Skeletal muscle cell (primary cell): ENCODE measurements around the gene RPTOR.
"Not testable (repeated sequence)": the region's sequence is repeated elsewhere in the genome, so short reads cannot be mapped to it uniquely, and the experiment has no call there.

Source experiments
- DNase-seq: peaks from one replicate; pipeline ENCODE4 v3.0.0-alpha.2; 2010; ENCODE audit warnings: low read depth
- H3K4me3 ChIP-seq: 2 replicates; pipeline ENCODE4 v1.5.1; 2011; ENCODE audit warnings: low read depth, mild to moderate bottlenecking, control low read depth, low read length, moderate library complexity

Gene RPTOR

DNA sequence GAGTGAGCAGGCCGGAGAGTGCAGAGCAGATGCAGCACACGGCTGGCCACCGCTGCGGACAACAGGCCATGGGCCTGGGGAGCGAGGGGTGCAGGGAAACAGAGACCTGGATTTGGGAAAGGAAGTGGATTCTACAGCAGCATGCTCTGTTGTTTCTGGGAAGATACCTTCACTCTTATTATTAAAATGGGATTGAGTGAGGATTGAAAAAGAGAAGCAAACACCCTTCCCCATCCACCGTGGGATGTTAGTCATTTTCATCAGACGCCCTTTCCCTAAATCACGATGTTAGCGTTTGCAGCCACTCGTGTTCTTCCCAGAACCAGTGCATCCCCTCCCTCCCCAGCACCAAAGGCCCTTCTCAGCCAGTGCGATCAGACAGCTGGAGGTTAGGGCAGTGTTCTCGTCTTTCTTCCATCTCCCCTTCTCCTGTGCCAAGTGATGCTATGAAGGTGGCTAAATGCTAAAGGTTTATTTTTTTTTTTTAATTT is 250.5 kb downstream of the RPTOR start:
- no peak overlapping the region for H3K4me3 ChIP-seq

DNA sequence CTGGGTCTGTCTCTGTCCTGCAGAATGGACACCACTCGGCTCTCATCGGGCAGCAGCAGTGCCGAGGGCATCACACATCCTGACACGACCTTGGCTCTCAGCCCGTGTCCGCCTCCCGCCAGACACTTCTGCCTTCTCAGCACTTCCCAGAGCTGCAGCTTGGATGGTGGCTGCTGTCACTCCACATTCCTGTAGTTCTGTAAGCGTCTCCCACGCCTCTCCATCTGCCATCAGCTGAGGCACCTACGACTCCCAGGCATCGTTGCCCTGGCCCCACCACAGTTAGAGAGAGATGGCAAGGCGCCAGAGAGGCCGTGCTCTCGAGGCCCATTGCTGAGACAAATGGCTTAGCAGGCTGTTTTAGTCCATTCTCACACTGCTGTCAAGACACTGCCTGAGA is 251.1 kb downstream of the RPTOR start:
- DNase-seq: no peak
- H3K4me3 ChIP-seq: no peak overlapping the region

More for the DNA sequence above, 250.5 kb downstream of the RPTOR start:
- DNase-seq: no peak

DNA sequence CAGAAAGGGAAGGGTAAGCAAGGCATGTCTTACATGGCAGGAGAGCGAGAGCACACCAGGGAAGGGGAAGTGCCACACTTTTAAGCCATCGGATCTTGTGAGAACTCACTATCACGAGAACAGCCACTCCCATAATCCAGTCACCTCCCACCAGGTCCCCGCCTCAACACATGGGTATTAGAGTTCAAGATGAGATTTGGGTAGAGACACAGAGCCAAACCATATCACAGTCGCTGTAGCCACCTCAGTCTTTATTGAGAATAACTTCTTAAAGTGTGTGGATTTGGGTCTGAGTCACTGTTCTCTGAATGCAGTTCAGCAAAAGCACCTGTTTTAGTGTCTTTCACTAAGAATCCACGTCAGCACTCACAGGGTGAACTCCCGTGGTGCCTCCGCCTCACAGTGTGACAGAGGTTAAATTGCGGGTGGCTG is 251.8 kb downstream of the RPTOR start:
- H3K4me3 ChIP-seq: no peak overlapping the region
- no peak for DNase-seq

DNA sequence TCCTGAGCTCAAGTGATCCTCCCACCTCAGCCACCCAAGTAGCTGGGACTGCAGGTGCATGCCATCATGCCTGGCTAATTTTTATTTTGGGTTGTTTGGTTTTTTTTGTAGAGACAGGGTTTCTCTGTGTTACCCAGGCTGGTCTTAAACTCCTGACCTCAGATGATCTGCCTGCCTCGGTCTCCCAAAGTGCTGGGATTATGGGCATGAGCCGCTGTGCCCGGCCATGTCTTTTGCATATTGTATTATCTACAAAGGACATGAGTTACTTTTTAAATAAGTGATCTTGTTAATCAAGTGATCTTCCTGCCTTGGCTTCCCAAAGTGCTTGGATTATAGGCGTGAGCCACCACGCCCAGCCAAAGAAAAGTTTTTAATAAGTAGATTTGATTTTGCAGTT is 252.6 kb downstream of the RPTOR start:
- not testable (repeated sequence) for H3K4me3 ChIP-seq, DNase-seq

DNA sequence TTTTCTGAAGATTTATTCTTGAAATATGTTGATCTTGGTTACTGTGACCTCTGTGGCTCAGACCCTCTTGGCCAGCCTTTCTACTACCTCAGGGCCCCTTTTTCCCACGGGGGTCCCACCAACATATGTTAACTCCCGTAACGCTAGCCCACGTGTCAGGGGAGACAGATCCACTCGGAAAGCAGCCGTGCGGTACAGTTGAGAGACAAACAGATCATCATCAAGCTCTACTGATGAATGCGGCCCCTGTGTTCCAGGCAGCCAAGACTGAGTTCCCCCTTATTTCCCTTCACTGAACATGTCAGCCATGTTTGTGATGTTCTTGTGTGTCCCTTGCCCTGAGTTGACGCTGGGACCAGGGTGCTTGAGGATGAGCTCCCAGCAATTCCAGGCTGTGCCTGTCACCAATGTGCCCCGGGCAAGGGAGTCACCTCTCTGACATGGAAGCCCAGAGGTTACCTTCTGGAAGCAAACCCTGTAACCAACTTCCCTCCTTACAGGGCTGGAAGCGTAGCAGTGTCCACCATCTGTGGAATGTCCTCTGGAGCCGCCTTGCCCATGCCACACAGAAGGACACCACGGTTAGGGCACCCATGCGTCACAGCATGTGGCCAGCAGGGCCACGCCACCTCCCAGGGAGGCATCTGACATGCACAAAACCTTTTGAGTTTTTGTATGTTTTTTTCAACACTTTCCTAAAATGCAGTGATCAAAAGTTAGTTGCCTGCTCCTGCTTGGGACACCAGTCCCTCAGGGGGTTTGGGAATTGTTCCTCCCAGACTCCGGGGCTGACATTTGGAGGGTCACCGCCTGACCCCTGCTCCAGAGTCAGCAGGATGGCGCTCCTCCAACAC is 253.3 kb downstream of the RPTOR start:
- no peak for DNase-seq
- no peak overlapping the region for H3K4me3 ChIP-seq

DNA sequence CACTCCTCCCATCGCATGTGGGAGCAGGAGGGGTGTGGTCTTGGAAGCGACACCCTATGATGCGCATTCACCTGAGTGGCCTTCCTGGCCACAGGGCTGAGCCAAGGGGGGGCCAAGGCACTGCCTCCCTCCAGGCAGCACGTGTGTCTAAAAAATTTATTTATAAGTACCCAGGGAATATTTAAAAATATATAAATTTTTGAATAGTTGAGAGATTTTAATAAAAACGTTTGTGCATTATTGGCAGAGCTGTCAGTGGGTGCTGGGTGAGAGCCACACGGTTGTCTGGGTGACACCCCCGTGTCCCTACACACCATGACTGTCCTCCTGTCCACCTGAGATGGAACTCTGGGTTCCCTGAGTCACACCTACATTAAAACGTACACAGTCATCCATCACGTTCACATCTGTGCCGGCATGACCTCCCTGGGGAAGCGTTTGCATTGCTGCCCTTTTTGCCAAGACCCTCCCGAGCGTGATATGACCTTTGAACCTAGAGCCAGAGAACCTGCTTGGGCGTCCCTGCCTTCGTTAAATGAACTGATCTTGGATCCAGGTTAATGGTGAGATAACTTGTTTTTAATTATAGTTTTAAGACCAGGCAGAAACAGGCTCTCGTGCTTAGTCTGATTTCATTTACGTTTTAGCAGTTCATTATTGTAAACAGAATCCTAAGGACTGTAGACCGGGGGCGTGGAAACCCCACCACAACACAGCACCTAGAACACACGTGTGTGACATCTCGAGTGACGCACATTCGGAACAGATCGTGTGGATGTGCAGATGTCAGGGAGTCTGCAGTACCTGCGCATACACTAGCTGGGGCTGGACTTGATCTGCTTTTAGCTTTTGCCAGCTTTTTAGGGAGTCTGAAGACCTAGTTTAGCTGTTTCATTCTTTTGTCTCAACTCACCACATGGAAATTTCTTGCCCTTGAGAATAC is 254.2 kb downstream of the RPTOR start:
- no peak for DNase-seq
- H3K4me3 ChIP-seq: no peak overlapping the region

DNA sequence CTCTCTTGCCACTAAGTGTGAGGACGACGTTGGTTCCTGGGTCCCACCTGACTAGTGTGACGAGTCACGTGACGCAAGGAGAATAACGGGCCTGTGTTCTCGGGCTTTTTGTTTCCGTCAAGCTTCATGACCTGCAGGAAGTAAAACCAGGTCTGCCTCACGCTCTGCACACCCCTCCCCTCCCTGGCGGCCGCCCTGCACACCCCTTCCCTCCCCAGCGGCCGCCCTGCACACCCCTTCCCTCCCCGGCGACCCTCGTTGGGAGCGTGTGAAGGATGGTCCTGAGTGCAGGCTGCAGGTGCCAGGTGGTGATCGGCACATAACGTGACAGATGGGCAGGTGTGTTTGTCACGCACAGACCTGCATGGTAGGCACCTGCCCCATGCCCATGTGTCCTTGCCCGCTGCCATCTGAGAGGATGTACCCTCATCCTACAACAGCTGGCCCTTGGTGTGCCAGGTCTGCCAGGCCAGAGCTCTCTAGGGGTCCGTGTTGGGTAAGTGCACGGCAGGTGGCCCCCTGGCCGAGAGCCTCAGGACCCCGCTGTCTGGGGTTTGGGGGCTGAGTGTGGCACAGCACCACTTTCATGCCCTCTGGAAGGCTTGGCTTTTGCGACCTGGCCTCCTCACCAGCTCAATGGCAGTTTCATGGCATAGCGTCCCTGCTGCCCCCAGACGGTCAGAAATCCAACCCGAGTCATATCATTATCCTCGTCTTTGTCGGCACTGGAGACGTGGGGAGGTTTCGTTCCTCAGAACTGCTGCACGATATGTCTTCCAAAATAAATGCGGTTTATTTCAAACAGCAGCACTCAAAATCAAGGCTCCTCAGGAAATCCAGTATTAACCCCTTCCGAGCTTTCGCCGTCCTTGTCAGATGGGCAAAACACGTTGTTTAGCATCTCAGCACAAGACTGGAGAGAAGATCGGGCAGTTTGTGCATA is 255.2 kb downstream of the RPTOR start:
- no peak overlapping the region for H3K4me3 ChIP-seq

DNA sequence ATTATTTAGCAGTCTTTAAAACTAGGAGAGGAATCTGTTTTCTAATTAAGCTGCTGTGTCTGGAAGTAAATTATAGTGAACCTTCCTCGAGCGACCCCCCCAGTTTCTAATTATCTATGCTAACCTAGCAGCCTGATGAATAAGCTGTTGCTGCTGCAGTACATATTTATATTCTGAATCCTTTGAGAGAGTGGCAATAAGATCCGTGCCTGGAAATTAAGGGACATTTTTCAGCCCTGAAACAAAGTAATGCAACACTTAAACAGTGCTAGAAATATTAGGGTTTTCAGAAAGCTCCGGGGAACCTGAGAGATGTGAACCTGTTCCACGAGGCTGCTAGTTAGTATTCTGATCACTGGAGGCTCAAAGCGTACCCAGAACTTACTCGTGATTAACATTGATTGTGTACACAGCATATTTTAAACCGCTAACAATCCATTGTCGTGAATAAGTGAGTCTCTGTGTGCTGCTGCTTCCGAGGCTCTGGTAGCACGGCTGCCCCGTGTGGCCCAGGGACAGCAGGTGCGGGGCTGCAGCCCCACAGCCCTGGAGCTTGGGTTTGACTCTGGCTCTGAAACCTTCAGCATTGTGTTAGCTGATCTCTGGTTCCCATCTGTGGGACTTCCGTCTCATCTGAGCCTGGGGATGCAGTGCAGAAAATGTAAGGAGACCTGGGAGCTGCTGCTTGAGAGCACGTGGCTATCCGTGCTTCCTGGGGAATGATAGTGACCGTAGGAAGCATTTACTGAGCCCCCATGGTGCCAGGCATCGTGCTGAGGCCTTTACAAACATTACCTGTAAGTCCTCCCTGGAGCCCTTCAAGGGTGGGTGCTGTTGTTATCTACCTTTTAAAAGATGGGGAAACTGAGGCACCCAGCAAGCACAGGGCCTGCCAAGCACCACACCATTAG is 256.1 kb downstream of the RPTOR start:
- no peak overlapping the region for H3K4me3 ChIP-seq
- no peak for DNase-seq

More for the DNA sequence above, 255.2 kb downstream of the RPTOR start:
- no peak for DNase-seq

DNA sequence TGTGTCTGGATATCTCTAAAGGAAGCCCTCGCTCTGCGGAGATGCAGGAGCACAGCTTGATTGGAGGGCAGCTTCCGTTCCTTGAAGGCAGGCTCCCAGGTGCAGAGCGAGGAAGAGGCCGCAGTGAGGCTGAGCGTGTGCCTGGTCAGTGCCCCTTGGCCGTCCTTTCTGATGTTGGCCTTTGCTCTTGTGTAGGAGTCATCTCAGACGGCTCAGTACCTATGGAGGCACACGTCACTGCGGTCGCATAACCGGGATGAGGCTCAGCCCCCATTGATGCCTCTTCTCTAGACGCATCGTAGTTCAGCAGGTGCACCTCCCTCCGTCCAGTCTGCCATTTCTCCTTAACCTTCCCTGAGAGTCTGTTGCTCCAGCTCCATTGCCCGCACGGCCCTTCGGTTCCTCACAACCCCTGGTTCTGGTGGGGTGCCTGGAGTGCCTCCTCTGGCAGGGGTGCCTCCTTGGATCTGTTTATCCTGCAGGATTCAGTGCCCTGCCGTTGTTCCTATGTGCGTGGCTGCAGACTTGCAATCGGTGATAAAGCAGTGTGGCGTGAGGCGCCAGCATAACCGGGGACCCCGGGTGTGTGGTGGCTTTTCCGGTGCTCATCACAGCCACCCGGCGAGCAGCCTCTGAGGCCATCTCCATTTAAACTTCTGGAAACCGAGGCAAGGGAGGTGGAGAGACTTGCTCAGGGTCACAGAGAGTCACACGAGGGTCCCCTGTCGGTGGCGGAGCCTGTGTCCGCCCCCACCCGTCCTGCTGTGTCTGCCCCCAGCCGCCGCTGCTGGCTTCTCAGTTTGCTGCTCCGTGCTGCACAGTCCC is 258.2 kb downstream of the RPTOR start:
- no peak overlapping the region for H3K4me3 ChIP-seq
- no peak for DNase-seq

DNA sequence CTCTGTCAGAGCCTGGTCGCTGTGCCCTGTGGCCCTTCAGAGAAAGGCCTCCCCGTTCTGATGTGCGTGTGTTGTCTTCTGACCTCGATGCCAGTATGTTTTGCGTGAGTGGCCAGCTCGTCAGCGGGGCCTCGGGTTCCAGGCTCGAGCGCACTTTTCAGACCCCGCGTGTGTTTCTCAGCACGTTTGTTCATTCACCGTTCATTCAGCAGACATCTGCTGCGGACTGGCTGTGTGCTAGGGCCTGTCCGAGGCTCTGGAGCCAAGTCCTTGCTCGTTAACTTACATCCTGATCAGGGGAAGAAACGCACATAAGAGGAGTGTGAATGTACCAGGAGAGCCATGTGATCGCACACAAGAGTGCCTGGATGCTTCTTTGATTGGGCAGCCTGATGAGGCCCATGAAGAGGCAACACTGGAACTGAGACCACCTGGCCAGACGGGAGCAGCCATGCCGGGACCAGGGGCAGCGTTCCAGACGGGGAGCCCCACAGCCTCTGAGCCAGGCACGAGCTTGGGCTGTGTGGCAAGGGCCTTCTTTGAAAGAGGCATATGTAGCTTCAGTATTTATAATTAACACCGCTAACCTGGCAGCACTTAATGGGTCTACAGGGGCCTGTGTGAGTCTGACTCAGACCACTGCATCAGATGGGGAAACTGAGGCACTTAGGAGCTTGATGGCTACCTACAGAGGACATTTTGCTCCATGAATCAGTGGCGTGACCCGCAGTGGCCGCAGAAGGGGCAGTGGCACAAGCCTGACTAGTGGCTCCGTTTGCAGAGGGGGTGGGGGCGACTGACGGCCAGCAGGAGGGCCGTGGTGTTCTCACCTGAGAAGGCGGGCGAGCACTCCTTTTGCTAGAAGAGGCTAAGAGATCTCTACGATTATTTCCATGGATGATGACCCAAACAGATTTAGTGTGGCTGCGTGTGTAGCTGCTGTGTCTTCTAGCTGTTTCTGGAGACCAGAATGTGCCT is 259.1 kb downstream of the RPTOR start:
- H3K4me3 ChIP-seq: no peak overlapping the region
- no peak for DNase-seq

DNA sequence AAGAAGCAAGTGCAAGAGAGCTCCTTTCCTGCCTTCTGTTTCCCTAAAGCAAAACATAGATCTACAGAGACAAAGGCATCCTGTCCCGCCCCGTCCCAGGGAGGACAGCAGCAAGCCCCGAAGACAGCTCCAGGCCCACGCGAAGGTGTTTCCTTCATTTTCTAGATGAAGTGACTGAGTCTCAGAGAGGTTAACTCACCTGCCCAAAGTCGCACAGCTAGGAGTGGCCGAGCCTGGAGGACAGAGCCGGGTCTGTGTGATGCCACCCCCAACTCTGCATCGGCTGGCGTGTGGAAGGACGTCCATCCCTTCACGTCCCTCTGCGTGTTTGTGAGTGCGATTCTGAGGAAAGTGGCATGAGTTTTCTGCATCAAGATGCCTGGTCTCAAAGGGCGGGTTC is 259.8 kb downstream of the RPTOR start:
- H3K4me3 ChIP-seq: no peak overlapping the region
- DNase-seq: no peak

DNA sequence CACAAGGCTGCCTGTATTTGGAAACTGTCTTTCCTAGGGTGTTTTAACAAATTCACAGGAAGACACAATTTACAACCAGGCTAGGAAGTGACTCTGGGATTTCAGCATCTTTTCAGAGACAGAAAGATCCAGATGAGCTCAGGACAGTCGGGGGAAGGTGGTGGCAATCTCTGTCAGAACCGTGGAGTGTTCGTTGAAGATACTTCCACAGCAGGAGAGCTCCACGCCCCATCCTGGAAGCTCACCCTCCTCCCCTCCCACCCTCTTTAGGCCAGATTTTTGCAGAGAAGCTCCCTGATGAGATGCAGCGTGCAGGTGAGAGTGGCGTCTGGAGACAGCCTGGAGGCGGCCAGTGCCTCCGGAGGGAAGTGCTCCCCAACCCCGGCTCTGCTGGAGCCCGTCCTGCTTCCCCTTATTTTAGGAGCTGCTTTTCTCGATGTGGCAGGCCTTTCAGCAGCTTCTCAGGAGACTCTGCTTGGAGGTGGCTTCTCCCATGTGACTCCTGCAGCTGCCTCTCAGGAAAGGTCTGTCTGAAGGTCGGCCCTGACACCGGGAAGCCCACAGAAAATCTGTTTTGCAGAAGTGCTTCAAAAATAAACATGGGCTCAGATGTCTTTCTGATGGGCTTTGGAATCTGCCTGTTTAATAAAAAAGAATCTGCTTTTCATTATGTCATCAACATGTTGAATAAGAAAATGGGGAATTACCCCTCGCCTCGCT is 260.6 kb downstream of the RPTOR start:
- H3K4me3 ChIP-seq: no peak overlapping the region
- no peak for DNase-seq

DNA sequence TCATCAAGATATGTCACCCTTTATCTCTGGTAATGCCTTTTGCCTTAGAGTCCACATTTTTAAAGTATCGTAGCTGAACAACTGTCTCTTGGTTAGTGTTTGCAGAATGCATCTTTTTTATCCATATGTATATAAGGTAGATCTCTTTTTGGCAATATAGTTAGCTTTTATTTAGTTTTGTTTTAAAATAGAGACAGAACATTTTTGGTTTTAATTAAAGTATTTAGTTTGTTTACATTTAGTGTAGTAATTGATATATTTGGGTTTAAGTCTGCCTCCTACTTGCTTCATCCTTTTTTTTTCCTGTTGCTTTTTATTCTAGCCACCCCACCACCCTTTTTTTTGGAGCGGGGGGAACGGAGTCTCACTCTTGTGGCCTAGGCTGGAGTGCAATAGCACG is 262.4 kb downstream of the RPTOR start:
- no peak for DNase-seq

DNA sequence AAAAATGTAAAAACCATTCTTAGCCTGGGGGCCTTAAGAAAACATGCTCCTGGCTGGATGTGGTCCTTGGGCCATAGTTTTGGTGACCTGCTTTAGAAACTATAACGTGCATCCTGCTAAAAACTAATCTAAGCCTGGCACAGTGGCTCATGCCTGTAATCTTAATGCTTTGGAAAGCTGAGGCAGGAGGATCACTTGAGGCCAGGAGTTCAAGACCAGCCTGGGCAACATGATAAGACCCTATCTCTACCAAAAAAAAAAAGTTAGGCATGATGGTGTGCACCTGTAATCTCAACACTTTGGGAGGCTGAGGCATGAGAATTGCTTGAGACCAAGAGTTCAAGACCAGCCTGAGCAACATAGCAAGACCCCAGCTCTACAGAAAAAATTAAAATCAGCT is 263.2 kb downstream of the RPTOR start:
- no peak overlapping the region for H3K4me3 ChIP-seq
- DNase-seq: no peak

More for the DNA sequence above, 262.4 kb downstream of the RPTOR start:
- H3K4me3 ChIP-seq: no peak overlapping the region

DNA sequence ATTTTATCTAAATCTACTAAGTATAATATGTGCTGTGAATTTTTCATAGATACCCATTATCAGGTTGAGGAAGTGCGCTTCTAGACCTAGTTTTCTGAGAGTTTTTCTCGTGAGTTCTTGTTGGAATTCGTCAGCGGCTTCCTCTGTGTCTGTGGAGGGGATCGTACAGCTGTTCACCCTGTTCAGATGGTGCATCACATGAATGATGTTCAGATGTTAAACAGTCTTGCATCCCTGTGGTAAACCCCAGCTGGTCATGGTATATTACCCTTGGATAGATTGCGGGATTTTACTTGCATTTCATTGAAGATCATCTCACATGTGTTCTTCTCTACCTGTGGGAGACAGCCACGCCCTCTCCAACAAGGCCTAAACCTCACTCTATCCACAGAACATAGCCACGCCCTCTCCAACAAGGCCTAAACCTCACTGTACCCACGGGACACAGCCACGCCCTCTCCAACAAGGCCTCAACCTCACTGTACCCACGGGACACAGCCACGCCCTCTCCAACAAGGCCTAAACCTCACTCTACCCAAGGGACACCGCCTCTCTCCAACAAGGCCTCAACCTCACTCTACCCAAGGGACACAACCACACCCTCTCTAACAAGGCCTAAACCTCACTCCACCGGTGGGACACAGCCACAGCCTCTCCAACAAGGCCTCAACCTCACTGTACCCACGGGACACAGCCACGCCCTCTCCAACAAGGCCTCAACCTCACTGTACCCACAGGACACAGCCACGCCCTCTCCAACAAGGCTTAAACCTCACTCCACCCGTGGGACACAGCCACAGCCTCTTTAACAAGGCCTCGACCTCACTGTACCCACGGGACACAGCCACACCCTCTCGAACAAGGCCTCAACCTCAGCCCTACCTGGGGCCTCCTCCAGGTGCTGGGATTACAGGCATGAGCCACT is 266.8 kb downstream of the RPTOR start:
- no peak overlapping the region for H3K4me3 ChIP-seq
- no peak for DNase-seq
